HepG2 (cell line): ENCODE measurements around the gene ANTKMT. TPM values are rescaled to one million over a fixed set of nuclear protein-coding genes. Genes with fewer than 3 reads are reported as not detected.
A peak's percentile ranks its signal among the peaks of the same experiment; 100 is the strongest.

Source experiments
- ARNT ChIP-seq: fragments of 450-650 bp; IDR thresholded peaks from 2 replicates; pipeline ENCODE4 v1.6.1; 2017
- DMTF1 ChIP-seq: sonication (generic); formaldehyde crosslinking; IDR thresholded peaks from 2 replicates; pipeline ENCODE4 v1.4.0; 2020; ENCODE audit warnings: mild to moderate bottlenecking, missing genetic modification reagents
- E2F2 ChIP-seq: sonication (generic); formaldehyde crosslinking; IDR thresholded peaks from 2 replicates; pipeline ENCODE4 v1.4.0; 2020; ENCODE audit warnings: missing genetic modification reagents, borderline replicate concordance
- FOXC1 ChIP-seq: sonication (generic); formaldehyde crosslinking; IDR thresholded peaks from 2 replicates; pipeline ENCODE4 v1.8.0; 2022; ENCODE audit warnings: mild to moderate bottlenecking, missing genetic modification reagents, borderline replicate concordance
- GABPA ChIP-seq, 2 experiments: IDR thresholded peaks; 2 replicates each; pipeline ENCODE4 v1.6.1; 2011 to 2016; ENCODE audit warnings: low read depth in 2 of 2, low read length in 1 of 2, missing biosample characterization in 1 of 2, missing genetic modification characterization in 1 of 2
- GMEB2 ChIP-seq: IDR thresholded peaks from 2 replicates; pipeline ENCODE4 v1.6.1; 2016; ENCODE audit warnings: missing biosample characterization, missing genetic modification reagents, low read depth
- HES4 ChIP-seq: sonication (generic); formaldehyde crosslinking; IDR thresholded peaks from 2 replicates; pipeline ENCODE4 v1.9.0; 2021; ENCODE audit warnings: mild to moderate bottlenecking, missing genetic modification reagents, borderline replicate concordance
- IRF9 ChIP-seq: sonication (generic); formaldehyde crosslinking; IDR thresholded peaks from 2 replicates; pipeline ENCODE4 v1.8.0; 2022; ENCODE audit warnings: missing genetic modification reagents, mild to moderate bottlenecking, borderline replicate concordance
- MBNL3 ChIP-seq: fragments of 250-450 bp; sonication (Bioruptor Pico); conservative IDR thresholded peaks from 2 replicates; pipeline ENCODE4 v1.8.0; 2022; ENCODE audit warnings: mild to moderate bottlenecking, inconsistent platforms
- PAF1 ChIP-seq: IDR thresholded peaks from 2 replicates; pipeline ENCODE4 v1.6.1; 2016; ENCODE audit warnings: missing genetic modification reagents, missing compliant biosample characterization
- SPEN ChIP-seq: sonication (generic); formaldehyde crosslinking; IDR thresholded peaks from 2 replicates; pipeline ENCODE4 v1.5.1; 2020; ENCODE audit warnings: low read depth, mild to moderate bottlenecking, missing genetic modification reagents
- SYNCRIP ChIP-seq: fragments of 200-400 bp; formaldehyde crosslinking; IDR thresholded peaks from 2 replicates; pipeline ENCODE4 v1.6.1; 2018; ENCODE audit warnings: mild to moderate bottlenecking, low read depth, low read length; ENCODE audit not compliant: insufficient read depth
- XRCC5 ChIP-seq: fragments of 200-400 bp; formaldehyde crosslinking; optimal IDR thresholded peaks from 2 replicates; pipeline ENCODE3; 2017; ENCODE audit warnings: mild to moderate bottlenecking, low read length
- ZBTB1 ChIP-seq: sonication (generic); formaldehyde crosslinking; IDR thresholded peaks from 2 replicates; pipeline ENCODE4 v1.4.0; 2020; ENCODE audit warnings: missing genetic modification reagents, borderline replicate concordance
- ZBTB7B ChIP-seq: sonication (generic); formaldehyde crosslinking; IDR thresholded peaks from 2 replicates; pipeline ENCODE4 v1.4.0; 2020; ENCODE audit warnings: missing genetic modification reagents
- ZC3H13 ChIP-seq: sonication (generic); formaldehyde crosslinking; IDR thresholded peaks from 2 replicates; pipeline ENCODE4 v1.8.1; 2023; ENCODE audit warnings: mild to moderate bottlenecking, missing genetic modification reagents, moderate library complexity
- ZMYM4 ChIP-seq: sonication (generic); formaldehyde crosslinking; IDR thresholded peaks from 2 replicates; pipeline ENCODE4 v1.8.1; 2023; ENCODE audit warnings: mild to moderate bottlenecking, missing genetic modification reagents
- ZNF317 ChIP-seq: sonication (generic); formaldehyde crosslinking; IDR thresholded peaks from 2 replicates; pipeline ENCODE4 v1.5.0; 2020; ENCODE audit warnings: mild to moderate bottlenecking, missing genetic modification reagents
- ZNF326 ChIP-seq: sonication (generic); formaldehyde crosslinking; IDR thresholded peaks from 2 replicates; pipeline ENCODE4 v1.4.0; 2020; ENCODE audit warnings: missing genetic modification reagents, borderline replicate concordance
- ZNF350 ChIP-seq: sonication (generic); formaldehyde crosslinking; IDR thresholded peaks from 2 replicates; pipeline ENCODE4 v1.4.0; 2020; ENCODE audit warnings: mild to moderate bottlenecking, low read depth, missing genetic modification reagents, borderline replicate concordance
- ZNF761 ChIP-seq: sonication (generic); formaldehyde crosslinking; conservative IDR thresholded peaks from 2 replicates; pipeline ENCODE4 v1.4.0; 2020; ENCODE audit warnings: mild to moderate bottlenecking, missing genetic modification reagents
- ZNF766 ChIP-seq: sonication (generic); formaldehyde crosslinking; IDR thresholded peaks from 2 replicates; pipeline ENCODE4 v1.5.0; 2020; ENCODE audit warnings: missing genetic modification reagents, borderline replicate concordance
- ZNF784 ChIP-seq: sonication (generic); formaldehyde crosslinking; IDR thresholded peaks from 2 replicates; pipeline ENCODE4 v1.5.1; 2020; ENCODE audit warnings: missing genetic modification reagents, mild to moderate bottlenecking, borderline replicate concordance
- polyA plus RNA-seq, 8 experiments: library from polyadenylated mRNA; depleted of rRNA in 3 of 8; stranded (reverse) in 7 of 8; unstranded in 1 of 8; fragments of >200 nt; fragmentation: Illumina TruSeq in 4 of 8; extraction: Trizol in 4 of 8; gene quantifications; 2 replicates each; pipeline versions ENCODE4 v1.2.1 to v1.2.3, GENCODE V29; 2011 to 2016; ENCODE audit warnings: low read depth in 4 of 8, missing spikeins in 1 of 8, mixed read lengths in 1 of 8; ENCODE audit not compliant: insufficient read depth in 1 of 8
- total RNA-seq, 5 experiments: library from RNA; depleted of rRNA; stranded (reverse); fragments of >200 nt; fragmentation: Illumina TruSeq; extraction: Trizol; gene quantifications; 2 replicates each; pipeline ENCODE4 v1.2.3, GENCODE V29; 2016; ENCODE audit warnings: low read depth in 1 of 5

Gene ANTKMT
- total and polyA plus RNA-seq, 2 of the 13 experiments (the other 11 are each of a cell fraction or from before 2014, with no cell fraction given): 7.5 to 47.8 TPM

GRCh38 chr16:719815-720446, 1.0 kb upstream of the ANTKMT start (continued):
- TF ChIP-seq ZNF350 (CRISPR knock-in tag) (peak; percentile 34; the same call in 1 of the 2 replicates), ZNF761 (CRISPR knock-in tag) (no peak), MBNL3 (CRISPR knock-in tag) (no peak), ZNF766 (CRISPR knock-in tag) (no peak), HES4 (CRISPR knock-in tag) (no peak), ARNT (no peak), SYNCRIP (no peak), ZNF784 (CRISPR knock-in tag) (no peak), ZC3H13 (CRISPR knock-in tag) (no peak), FOXC1 (CRISPR knock-in tag) (no peak; the same call in none of the 2 replicates), E2F2 (CRISPR knock-in tag) (no peak), GABPA (IDR thresholded peaks at IDR 0.05; ENCODE audit: low read depth, low read length) (no peak), GABPA (CRISPR knock-in tag; IDR thresholded peaks at IDR 0.05; ENCODE audit: low read depth) (0 out of 2 replicates have a peak, but pooled peaks have one; percentile 5), DMTF1 (CRISPR knock-in tag) (no peak), SPEN (CRISPR knock-in tag) (no peak), PAF1 (no peak), ZBTB1 (CRISPR knock-in tag) (no peak), ZNF326 (CRISPR knock-in tag) (no peak; the same call in 1 of the 2 replicates), GMEB2 (CRISPR knock-in tag) (no peak), XRCC5 (peak; percentile 17), ZBTB7B (CRISPR knock-in tag) (no peak; the same call in 1 of the 2 replicates), ZNF317 (CRISPR knock-in tag) (no peak), IRF9 (CRISPR knock-in tag) (no peak), ZMYM4 (CRISPR knock-in tag) (no peak)
